ENCODE results near the gene TAAR6. TPM values are rescaled to one million over a fixed set of nuclear protein-coding genes. Genes with fewer than 3 reads are reported as not detected.
"Not testable (repeated sequence)": the region's sequence is repeated elsewhere in the genome, so short reads cannot be mapped to it uniquely, and the experiment has no call there.

Gene TAAR6
- total RNA-seq, 1 experiment from 2014 or later, result not detected

- Histone ChIP-seq H3K4ac (ENCODE audit: low read depth, low read length) (no peak overlapping the region), H4K5ac (ENCODE audit: insufficient read length, low read depth, low read length) (no peak overlapping the region), H3K79me2 (ENCODE audit: insufficient read depth, low read length) (no peaks in the 10 kb centered on the region), H4K20me1 (ENCODE audit: control insufficient read depth, insufficient read depth, insufficient read length) (no peaks in the 10 kb centered on the region), H2BK120ac (ENCODE audit: low read depth, low read length, poor library complexity, severe bottlenecking) (no peak overlapping the region), H4K8ac (replicated peaks; ENCODE audit: insufficient read length, low read depth, low read length) (no peak overlapping the region), H3K9me3 (ENCODE audit: control insufficient read depth, low read depth, low read length) (no peaks in the 10 kb centered on the region), H3K56ac (ENCODE audit: insufficient read length, low read depth, low read length) (no peak overlapping the region), H2AFZ (ENCODE audit: low read length) (peak overlapping the region; percentile 99), H3K14ac (ENCODE audit: insufficient read depth, low read length) (no peak overlapping the region), H3K79me1 (ENCODE audit: insufficient read depth, low read depth, low read length, poor library complexity, severe bottlenecking) (no peaks in the 10 kb centered on the region), H2BK12ac (ENCODE audit: insufficient read length, low read depth, low read length) (no peak overlapping the region), H2AK5ac (ENCODE audit: insufficient read length, low read length) (no peak overlapping the region), H3K4me1 (ENCODE audit: insufficient read depth, low read length) (no peaks in the 10 kb centered on the region; the same call in 1 of the 2 replicates), H3K9ac (ENCODE audit: extremely low read depth, insufficient read length, low read length) (no peak overlapping the region), H2BK15ac (ENCODE audit: low read depth, low read length) (no peak overlapping the region), H3K27ac (ENCODE audit: insufficient read length, low read depth, low read length) (no peak overlapping the region), H3K27me3 (ENCODE audit: insufficient read depth, low read length) (no peaks in the 10 kb centered on the region), H2BK20ac (ENCODE audit: low read depth, low read length, poor library complexity, severe bottlenecking) (no peak overlapping the region), H3K23me2 (ENCODE audit: insufficient read length, low read depth, low read length, poor library complexity, severe bottlenecking) (no peaks in the 10 kb centered on the region), H3T11ph (ENCODE audit: low read length) (no peak overlapping the region), H3K23ac (ENCODE audit: insufficient read length, low read depth, low read length) (no peak overlapping the region), H3K4me2 (ENCODE audit: insufficient read depth, insufficient read length, low read length) (no peak overlapping the region), H3K18ac (ENCODE audit: insufficient read length, low read depth, low read length) (no peak overlapping the region), H2BK5ac (ENCODE audit: insufficient read length, low read length) (no peak overlapping the region), H4K91ac (ENCODE audit: insufficient read length, low read depth, low read length) (no peak overlapping the region)
- peak overlapping the region in 1 of 2 experiments; percentile 56; a peak in 2 of 5 replicates for H3K4me3 Mint-ChIP-seq
- peaks cover 16 to 17% of the 10 kb centered on the region in 2 experiments for H3K4me1 Mint-ChIP-seq
- peaks cover 2 to 7% (median 2%) of the 10 kb centered on the region in 3 experiments; a peak in 3 of 7 replicates for H3K36me3 Mint-ChIP-seq (ENCODE audit: insufficient read depth in 1 of 3, low read depth in 3 of 3)
- no CpG with 5 or more reads among the region's 9 CpGs for WGBS (ENCODE audit: extremely low coverage, insufficient read length, low lambda C conversion rate)
- peak overlapping the region in 2 of 3 experiments; percentile 94; a peak in 4 of 7 replicates for H3K27ac Mint-ChIP-seq
- peaks cover 7 to 13% of the 10 kb centered on the region in 2 experiments for H3K9me3 Mint-ChIP-seq
- peak; percentile 92 for TF ChIP-seq CTCF (conservative IDR thresholded peaks at IDR 0.05)
- H3K27me3 Mint-ChIP-seq (ENCODE audit: low read depth), result no peaks in the 10 kb centered on the region
- peak; percentile 46 for DNase-seq
Observed at GRCh38 chr6:132530293-132530974, 39.7 kb upstream of the TAAR6 start.

GRCh38 chr6:132534546-132534945 is 35.6 kb upstream of the TAAR6 start:
- H3K56ac ChIP-seq (ENCODE audit: insufficient read length, low read depth, low read length); H2BK12ac ChIP-seq (ENCODE audit: insufficient read length, low read depth, low read length); H3K4me1 ChIP-seq (ENCODE audit: insufficient read depth, low read length); H3K27ac Mint-ChIP-seq; H3K9me3 ChIP-seq (ENCODE audit: control insufficient read depth, low read depth, low read length); H3K14ac ChIP-seq (ENCODE audit: insufficient read depth, low read length); H3K27me3 ChIP-seq (ENCODE audit: insufficient read depth, low read length); H3K18ac ChIP-seq (ENCODE audit: insufficient read length, low read depth, low read length); H3T11ph ChIP-seq (ENCODE audit: low read length); H3K9ac ChIP-seq (ENCODE audit: extremely low read depth, insufficient read length, low read length); H2AFZ ChIP-seq (ENCODE audit: low read length); H3K4me1 Mint-ChIP-seq; H3K79me2 ChIP-seq (ENCODE audit: insufficient read depth, low read length); H2AK5ac ChIP-seq (ENCODE audit: insufficient read length, low read length); H4K8ac ChIP-seq (replicated peaks; ENCODE audit: insufficient read length, low read depth, low read length); H3K36me3 Mint-ChIP-seq (ENCODE audit: insufficient read depth in 1 of 3, low read depth in 3 of 3); H3K4ac ChIP-seq (ENCODE audit: low read depth, low read length); H3K23ac ChIP-seq (ENCODE audit: insufficient read length, low read depth, low read length); H2BK120ac ChIP-seq (ENCODE audit: low read depth, low read length, poor library complexity, severe bottlenecking); H2BK15ac ChIP-seq (ENCODE audit: low read depth, low read length); H4K20me1 ChIP-seq (ENCODE audit: control insufficient read depth, insufficient read depth, insufficient read length); H3K4me2 ChIP-seq (ENCODE audit: insufficient read depth, insufficient read length, low read length); DNase-seq; H2BK5ac ChIP-seq (ENCODE audit: insufficient read length, low read length); H3K4me3 Mint-ChIP-seq; H3K27ac ChIP-seq (ENCODE audit: insufficient read length, low read depth, low read length); H3K23me2 ChIP-seq (ENCODE audit: insufficient read length, low read depth, low read length, poor library complexity, severe bottlenecking); H2BK20ac ChIP-seq (ENCODE audit: low read depth, low read length, poor library complexity, severe bottlenecking); H4K5ac ChIP-seq (ENCODE audit: insufficient read length, low read depth, low read length); H3K79me1 ChIP-seq (ENCODE audit: insufficient read depth, low read depth, low read length, poor library complexity, severe bottlenecking); H3K27me3 Mint-ChIP-seq (ENCODE audit: low read depth); H4K91ac ChIP-seq (ENCODE audit: insufficient read length, low read depth, low read length): not testable (repeated sequence)
- WGBS (ENCODE audit: extremely low coverage, insufficient read length, low lambda C conversion rate), result no CpG with 5 or more reads among the region's 2 CpGs
- H3K9me3 Mint-ChIP-seq, result peaks cover 7 to 14% of the 10 kb centered on the region in 2 experiments

Measured in H9 (cell line).